Caco-2 (cell line): Measurements from ENCODE around the gene LMOD1. TPM values are rescaled to one million over a fixed set of nuclear protein-coding genes. Genes with fewer than 3 reads are reported as not detected.

Experiments used
- BruUV-seq: library from RNA; stranded (reverse); fragments of 400-500 nt; replicated peaks from 2 replicates; lab custom pipeline; 2021; lab: Mats Ljungman, UMichigan
- CTCF ChIA-PET: fragments of 300-600 bp; sonication (Branson Sonifier 250); formaldehyde crosslinking; loops from one replicate; lab custom pipeline; 2022; ENCODE audit warnings: antibody characterized with exemption; lab: Charles Lee
- POLR2A ChIA-PET: fragments of 300-600 bp; sonication (Branson Sonifier 250); formaldehyde crosslinking; loops from one replicate; lab custom pipeline; 2022; ENCODE audit warnings: antibody characterized with exemption; lab: Charles Lee
- DNase-seq, 2 experiments: peaks; one replicate each; pipeline versions ENCODE4 v3.0.0 to v3.0.0-alpha.2; 2020 to 2022
- H3K27me3 ChIP-seq: replicated peaks from 2 replicates; pipeline ENCODE4 v1.6.0; 2011; ENCODE audit warnings: low read length; ENCODE audit not compliant: control insufficient read depth, insufficient read depth
- H3K36me3 ChIP-seq: 2 replicates; pipeline ENCODE4 v1.5.1; 2011; ENCODE audit warnings: low read length; ENCODE audit not compliant: control insufficient read depth, insufficient read depth
- H3K4me1 ChIP-seq: fragments of 250-450 bp; sonication (Bioruptor Pico); 2 replicates; pipeline ENCODE4 v1.5.1; 2020; ENCODE audit warnings: mild to moderate bottlenecking
- H3K4me3 ChIP-seq: 2 replicates; pipeline ENCODE4 v1.5.1; 2011; ENCODE audit warnings: low read depth, mild to moderate bottlenecking, control low read depth, low read length
- H3K9me3 ChIP-seq: fragments of 250-450 bp; sonication (Bioruptor Pico); 2 replicates; pipeline ENCODE4 v1.5.1; 2020; ENCODE audit warnings: mild to moderate bottlenecking, moderate library complexity
- H3K27ac Mint-ChIP-seq: one replicate; pipeline ENCODE4 v1.8.0; 2022; ENCODE audit warnings: mixed read lengths; ENCODE audit not compliant: unreplicated experiment
- H3K27me3 Mint-ChIP-seq: one replicate; pipeline ENCODE4 v1.8.0; 2022; ENCODE audit warnings: mixed read lengths; ENCODE audit not compliant: insufficient read depth, unreplicated experiment
- H3K36me3 Mint-ChIP-seq: one replicate; pipeline ENCODE4 v1.8.0; 2022; ENCODE audit warnings: mild to moderate bottlenecking, mixed read lengths; ENCODE audit not compliant: insufficient read depth, unreplicated experiment
- H3K4me1 Mint-ChIP-seq: one replicate; pipeline ENCODE4 v1.8.0; 2022; ENCODE audit warnings: low read depth, mixed read lengths; ENCODE audit not compliant: unreplicated experiment
- H3K4me3 Mint-ChIP-seq: one replicate; pipeline ENCODE4 v1.8.0; 2022; ENCODE audit warnings: mild to moderate bottlenecking, moderate library complexity, mixed read lengths; ENCODE audit not compliant: unreplicated experiment
- H3K9me3 Mint-ChIP-seq: one replicate; pipeline ENCODE4 v1.8.0; 2022; ENCODE audit warnings: mixed read lengths; ENCODE audit not compliant: unreplicated experiment
- CTCF ChIP-seq, 2 experiments: fragments of 200-600 bp in 1 of 2; IDR thresholded peaks; 1 replicate in 1 of 2; 2 replicates in 1 of 2; pipeline versions ENCODE4 v1.5.1 to v1.8.0; 2011 to 2022; ENCODE audit warnings: antibody characterized with exemption in 1 of 2, control low read depth in 1 of 2, inconsistent platforms in 1 of 2, low read depth in 1 of 2, low read length in 1 of 2, mild to moderate bottlenecking in 1 of 2, moderate library complexity in 1 of 2; ENCODE audit not compliant: insufficient read depth in 1 of 2, severe bottlenecking in 1 of 2, unreplicated experiment in 1 of 2
- intact Hi-C: fragments of 100-400 bp; cut with micrococcal nuclease; formaldehyde crosslinking; loops from one replicate; pipeline ENCODE4 v1.10.0; 2022; ENCODE audit not compliant: unreplicated experiment
- total RNA-seq: library from RNA; stranded (reverse); gene quantifications from 2 replicates; pipeline ENCODE4 v1.2.3, GENCODE V29; 2022

The LMOD1 gene
- total RNA-seq, 1 experiment from 2014 or later = 0.11 TPM

DNA sequence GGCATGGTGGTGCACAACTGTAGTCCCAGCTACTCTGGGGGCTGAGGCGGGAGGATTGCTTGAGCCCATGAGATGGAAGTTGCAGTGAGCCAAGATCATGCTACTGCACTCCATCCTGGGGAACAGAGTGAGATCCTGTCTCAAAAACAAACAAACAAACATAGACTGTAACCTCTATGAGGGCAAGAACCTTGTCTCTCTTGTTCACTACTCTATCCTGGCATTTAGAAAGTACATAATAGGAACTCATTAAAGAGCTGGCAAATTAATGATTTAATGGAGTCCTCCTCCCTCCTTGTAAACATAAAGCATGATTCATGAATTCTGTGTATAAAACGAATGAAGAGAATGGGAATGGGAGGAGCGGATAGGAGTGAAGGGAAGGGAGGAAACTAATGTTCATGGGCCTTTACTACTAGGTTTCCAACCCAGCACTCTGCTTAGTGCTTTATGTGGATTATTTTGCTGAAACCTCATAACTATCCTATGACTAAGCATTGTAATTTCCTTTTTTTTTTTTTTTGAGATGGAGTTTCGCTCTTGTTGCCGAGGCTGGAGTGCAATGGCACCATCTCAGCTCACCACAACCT is 8.6 kb downstream of the LMOD1 start:
- DNase-seq = no peak
- ChIA-PET CTCF (interaction anchor here (0.7 kb wide), 1 partner anchor 13 kb away, joined by 3 read pairs; no protein-coding TSS in a partner anchor), POLR2A (no interaction called here)
- Mint-ChIP-seq H3K4me1 (no peaks in the 10 kb centered on the region), H3K27me3 (peaks cover 4% of the 10 kb centered on the region), H3K27ac (no peak overlapping the region), H3K4me3 (no peak overlapping the region), H3K9me3 (no peaks in the 10 kb centered on the region), H3K36me3 (no peaks in the 10 kb centered on the region)
- no peaks in the 10 kb centered on the region for H3K27me3 ChIP-seq
- H3K4me3 ChIP-seq = no peak overlapping the region
- H3K36me3 ChIP-seq = no peaks in the 10 kb centered on the region
- TF ChIP-seq CTCF (IDR thresholded peaks at IDR 0.05; ENCODE audit: insufficient read depth in 1 of 2, low read depth in 1 of 2, low read length in 1 of 2, severe bottlenecking in 1 of 2, unreplicated experiment in 1 of 2) = no peak
- no peaks in the 10 kb centered on the region for H3K4me1 ChIP-seq
- no peaks in the 10 kb centered on the region for H3K9me3 ChIP-seq
- intact Hi-C loops = no loop called here
- BruUV-seq = no TSS peak

DNA sequence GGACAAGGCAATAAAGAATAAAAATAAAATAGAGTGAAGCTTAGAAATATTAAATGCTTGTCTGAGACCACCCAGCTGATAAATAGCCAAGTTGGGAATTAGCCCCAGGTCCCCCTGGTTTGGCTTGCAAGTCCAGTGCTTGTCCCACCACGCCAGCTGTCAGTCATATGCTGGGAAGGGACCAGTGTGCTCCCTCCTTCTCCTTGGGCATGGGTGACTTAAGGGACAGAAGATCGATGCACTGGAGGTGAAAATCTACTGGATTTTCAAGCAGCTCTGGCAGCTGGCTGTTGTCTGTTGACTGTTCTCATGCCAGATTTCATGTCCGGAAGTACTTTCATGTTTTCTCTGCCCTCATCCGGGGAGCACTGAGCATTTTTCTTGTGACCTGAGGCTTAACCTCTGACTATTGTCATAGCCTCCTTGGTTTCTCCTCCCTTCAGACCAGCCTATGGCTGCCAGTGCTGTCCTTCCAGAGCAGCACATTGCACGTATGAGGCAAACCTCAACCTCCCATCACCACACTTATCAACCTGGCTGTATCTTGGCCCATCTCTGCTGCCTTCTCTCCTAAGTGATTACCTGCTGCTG is 12.4 kb downstream of the LMOD1 start:
- BruUV-seq = no TSS peak
- Histone ChIP-seq H3K27me3 (no peaks in the 10 kb centered on the region), H3K9me3 (no peaks in the 10 kb centered on the region), H3K4me1 (peaks cover 11% of the 10 kb centered on the region; the same call in 1 of the 2 replicates), H3K36me3 (no peaks in the 10 kb centered on the region), H3K4me3 (no peak overlapping the region)
- ChIA-PET CTCF (no interaction called here), POLR2A (no interaction called here)
- Mint-ChIP-seq H3K27ac (no peak overlapping the region), H3K36me3 (no peaks in the 10 kb centered on the region), H3K27me3 (peaks cover 4% of the 10 kb centered on the region), H3K9me3 (no peaks in the 10 kb centered on the region), H3K4me1 (no peaks in the 10 kb centered on the region), H3K4me3 (no peak overlapping the region)
- no peak for TF ChIP-seq CTCF (IDR thresholded peaks at IDR 0.05; ENCODE audit: insufficient read depth in 1 of 2, low read depth in 1 of 2, low read length in 1 of 2, severe bottlenecking in 1 of 2, unreplicated experiment in 1 of 2)
- intact Hi-C loops = no loop called here
- DNase-seq = no peak

- Mint-ChIP-seq H3K27ac (no peak overlapping the region), H3K36me3 (no peaks in the 10 kb centered on the region), H3K4me3 (no peak overlapping the region), H3K4me1 (no peaks in the 10 kb centered on the region), H3K9me3 (no peaks in the 10 kb centered on the region), H3K27me3 (no peaks in the 10 kb centered on the region)
- no TSS peak for BruUV-seq
- Histone ChIP-seq H3K27me3 (no peaks in the 10 kb centered on the region), H3K36me3 (no peaks in the 10 kb centered on the region), H3K9me3 (no peaks in the 10 kb centered on the region), H3K4me1 (peaks cover 11% of the 10 kb centered on the region; the same call in 1 of the 2 replicates), H3K4me3 (no peak overlapping the region)
- ChIA-PET POLR2A (no interaction called here), CTCF (interaction anchor here (0.7 kb wide), 1 partner anchor 88 kb away, joined by 5 read pairs; no protein-coding TSS in a partner anchor)
- TF ChIP-seq CTCF (IDR thresholded peaks at IDR 0.05; ENCODE audit: insufficient read depth in 1 of 2, low read depth in 1 of 2, low read length in 1 of 2, severe bottlenecking in 1 of 2, unreplicated experiment in 1 of 2) = no peak
- intact Hi-C loops = no loop called here
- DNase-seq = no peak
These were observed 15.5 kb downstream of the LMOD1 start for GRCh38 chr1:201930803-201931202.
